Measurements from ENCODE around the gene LAMC3. TPM values are rescaled to one million over a fixed set of nuclear protein-coding genes. Genes with fewer than 3 reads are reported as not detected.

The LAMC3 gene
- total and polyA plus RNA-seq, 9 of the 15 experiments (the other 6 are each of a cell fraction or from before 2014, with no cell fraction given) = 0.10 TPM; not detected in 8

GRCh38 chr9:131015112-131015511, 6.1 kb downstream of the LAMC3 start:
- ATAC-seq = no peak
- Histone ChIP-seq H3K4me1 (replicated peaks in 1 of 2; ENCODE audit: control insufficient read depth in 2 of 2, insufficient read depth in 2 of 2, low read length in 2 of 2) (peaks cover 7 to 25% of the 10 kb centered on the region in 2 experiments; a peak in 3 of 5 replicates), H3K9me3 (replicated peaks; ENCODE audit: control insufficient read depth, insufficient read depth, low read depth, low read length) (no peaks in the 10 kb centered on the region), H2AFZ (ENCODE audit: low read depth, low read length) (no peak overlapping the region), H3K79me2 (ENCODE audit: control insufficient read depth, insufficient read depth, low read length) (no peaks in the 10 kb centered on the region), H3K36me3 (ENCODE audit: control insufficient read depth, insufficient read depth, low read length) (no peaks in the 10 kb centered on the region), H3K4me2 (ENCODE audit: insufficient read depth, low read length) (no peak overlapping the region), H3K27ac (ENCODE audit: extremely low read depth, low read depth, low read length) (no peak overlapping the region), H4K20me1 (replicated peaks; ENCODE audit: control insufficient read depth, insufficient read depth, low read length) (peaks cover 50% of the 10 kb centered on the region), H3K4me3 (no peak overlapping the region), H3K9me1 (ENCODE audit: control insufficient read depth, insufficient read depth, low read length) (peaks cover 15% of the 10 kb centered on the region), H3K9ac (ENCODE audit: insufficient read depth in 1 of 2, low read depth in 2 of 2, low read length in 2 of 2) (no peak overlapping the region; a peak in 1 of 4 replicates), H3K27me3 (ENCODE audit: control insufficient read depth in 2 of 2, insufficient read depth in 2 of 2, low read length in 2 of 2) (peaks cover 91 to 100% of the 10 kb centered on the region in 2 experiments)
- no peak for FAIRE-seq
- peak in 2 of 4 experiments; percentile 60 for DNase-seq (ENCODE audit: extremely low read depth in 1 of 4, low spot score in 3 of 4)
- no TSS peak for BruUV-seq (replicated peaks)
- in situ Hi-C loops (cut with MboI) = no loop called here
- TF ChIP-seq MLX (CRISPR knock-in tag; conservative IDR thresholded peaks at IDR 0.05) = peak in 1 of 2 experiments; percentile 17; a peak in 1 of 4 replicates
- TF ChIP-seq MECOM (CRISPR knock-in tag; IDR thresholded peaks at IDR 0.05) = no peak
- intact Hi-C loops (cut with micrococcal nuclease) = no loop called here
- 2% methylated on average over 8 of the region's 8 CpGs for WGBS (ENCODE audit: insufficient coverage, low coverage, missing lambda C conversion rate)
- CTCF ChIA-PET (ENCODE audit: low intra/inter-chr PET ratio) = no interaction called here
- POLR2A ChIA-PET = interaction anchor here (0.6 to 6.7 kb wide), 10 partner anchors 9 to 604 kb away, joined by 3 to 122 read pairs (median 6); no protein-coding TSS in a partner anchor

- POLR2A ChIA-PET = interaction anchor here (0.6 to 6.7 kb wide), 14 partner anchors 8 to 1464 kb away, joined by 3 to 122 read pairs (median 6); no protein-coding TSS in a partner anchor
- no peak overlapping the region for H3K9ac ChIP-seq (ENCODE audit: insufficient read depth in 1 of 2, low read depth in 2 of 2, low read length in 2 of 2)
- no peaks in the 10 kb centered on the region for H3K79me2 ChIP-seq (ENCODE audit: control insufficient read depth, insufficient read depth, low read length)
- H3K9me1 ChIP-seq (ENCODE audit: control insufficient read depth, insufficient read depth, low read length) = peaks cover 15% of the 10 kb centered on the region
- peaks cover 7 to 25% of the 10 kb centered on the region in 2 experiments; a peak in 3 of 5 replicates for H3K4me1 ChIP-seq (replicated peaks in 1 of 2; ENCODE audit: control insufficient read depth in 2 of 2, insufficient read depth in 2 of 2, low read length in 2 of 2)
- FAIRE-seq (no peak), DNase-seq (ENCODE audit: extremely low read depth in 1 of 4, low spot score in 3 of 4) (peak in 2 of 4 experiments; percentile 59 to 67), ATAC-seq (no peak)
- H2AFZ ChIP-seq (ENCODE audit: low read depth, low read length) = no peak overlapping the region
- in situ Hi-C loops (cut with MboI) (no loop called here), intact Hi-C loops (cut with micrococcal nuclease) (loop anchor here (2.0 kb wide), 1 partner anchor 31 kb away; no protein-coding TSS in a partner anchor)
- H3K27ac ChIP-seq (ENCODE audit: extremely low read depth, low read depth, low read length) = no peak overlapping the region
- 3% methylated on average over 6 of the region's 6 CpGs for WGBS (ENCODE audit: insufficient coverage, low coverage, missing lambda C conversion rate)
- peaks cover 51% of the 10 kb centered on the region for H4K20me1 ChIP-seq (replicated peaks; ENCODE audit: control insufficient read depth, insufficient read depth, low read length)
- 0 out of 2 replicates have a peak, but pooled peaks cover 4% of the 10 kb centered on the region for H3K9me3 ChIP-seq (replicated peaks; ENCODE audit: control insufficient read depth, insufficient read depth, low read depth, low read length)
- BruUV-seq (replicated peaks) = no TSS peak
- peaks cover 91 to 97% of the 10 kb centered on the region in 2 experiments for H3K27me3 ChIP-seq (ENCODE audit: control insufficient read depth in 2 of 2, insufficient read depth in 2 of 2, low read length in 2 of 2)
- H3K36me3 ChIP-seq (ENCODE audit: control insufficient read depth, insufficient read depth, low read length) = no peaks in the 10 kb centered on the region
- H3K4me3 ChIP-seq = no peak overlapping the region
- no peak overlapping the region for H3K4me2 ChIP-seq (ENCODE audit: insufficient read depth, low read length)
- CTCF ChIA-PET (ENCODE audit: low intra/inter-chr PET ratio) = interaction anchor here (0.6 kb wide), 1 partner anchor 31 kb away, joined by 3 read pairs; no protein-coding TSS in a partner anchor
- TF ChIP-seq SOX6 (IDR thresholded peaks at IDR 0.05) = no peak
- no peak for TF ChIP-seq RBM39 (optimal IDR thresholded peaks at IDR 0.05; ENCODE audit: low read depth, low read length)
- peak in 1 of 2 experiments; percentile 92; a peak in 2 of 4 replicates for TF ChIP-seq MLX (CRISPR knock-in tag; conservative IDR thresholded peaks at IDR 0.05)
- 0 out of 2 replicates have a peak, but pooled peaks have one; percentile 60 for TF ChIP-seq STAT6 (CRISPR knock-in tag; IDR thresholded peaks at IDR 0.05)
- no peak for TF ChIP-seq SMARCE1 (IDR thresholded peaks at IDR 0.05)
- no peak for TF ChIP-seq JUND (IDR thresholded peaks at IDR 0.05; ENCODE audit: borderline replicate concordance, low read depth, low read length)
- TF ChIP-seq JUND (tag; IDR thresholded peaks at IDR 0.05; ENCODE audit: borderline replicate concordance, low read depth, low read length) = no peak
These were observed 7.0 kb downstream of the LAMC3 start for GRCh38 chr9:131015876-131016397.

Data from K562 (cell line).